HFF-Myc (cell line): ENCODE data around the gene RXRA.

ENCODE experiments used
- DNase-seq: peaks from one replicate; pipeline ENCODE4 v3.0.0-alpha.2; 2011; ENCODE audit warnings: low read depth; ENCODE audit errors: extremely low read depth
- H3K4me3 ChIP-seq: replicated peaks from 2 replicates; pipeline ENCODE4 v1.5.1; 2011; ENCODE audit warnings: low read depth, mild to moderate bottlenecking, control low read depth, low read length
- TF ChIP-seq, protein P1 (sequence below): IDR thresholded peaks from 2 replicates; pipeline ENCODE4 v1.5.1; 2012; ENCODE audit warnings: mild to moderate bottlenecking, low read depth, low read length, control low read depth; ENCODE audit errors: missing control alignments

The RXRA gene

GRCh38 chr9:134326724-134327601 lies 708 bp downstream of the RXRA start:
- TF ChIP-seq, protein P1, sequence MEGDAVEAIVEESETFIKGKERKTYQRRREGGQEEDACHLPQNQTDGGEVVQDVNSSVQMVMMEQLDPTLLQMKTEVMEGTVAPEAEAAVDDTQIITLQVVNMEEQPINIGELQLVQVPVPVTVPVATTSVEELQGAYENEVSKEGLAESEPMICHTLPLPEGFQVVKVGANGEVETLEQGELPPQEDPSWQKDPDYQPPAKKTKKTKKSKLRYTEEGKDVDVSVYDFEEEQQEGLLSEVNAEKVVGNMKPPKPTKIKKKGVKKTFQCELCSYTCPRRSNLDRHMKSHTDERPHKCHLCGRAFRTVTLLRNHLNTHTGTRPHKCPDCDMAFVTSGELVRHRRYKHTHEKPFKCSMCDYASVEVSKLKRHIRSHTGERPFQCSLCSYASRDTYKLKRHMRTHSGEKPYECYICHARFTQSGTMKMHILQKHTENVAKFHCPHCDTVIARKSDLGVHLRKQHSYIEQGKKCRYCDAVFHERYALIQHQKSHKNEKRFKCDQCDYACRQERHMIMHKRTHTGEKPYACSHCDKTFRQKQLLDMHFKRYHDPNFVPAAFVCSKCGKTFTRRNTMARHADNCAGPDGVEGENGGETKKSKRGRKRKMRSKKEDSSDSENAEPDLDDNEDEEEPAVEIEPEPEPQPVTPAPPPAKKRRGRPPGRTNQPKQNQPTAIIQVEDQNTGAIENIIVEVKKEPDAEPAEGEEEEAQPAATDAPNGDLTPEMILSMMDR: no peak
- DNase-seq: no peak
- peak overlapping the region; percentile 70 for H3K4me3 ChIP-seq

- H3K4me3 ChIP-seq: peak overlapping the region; percentile 70
- TF ChIP-seq, protein P1: no peak
- no peak for DNase-seq
These were observed 1.5 kb downstream of the RXRA start for GRCh38 chr9:134327671-134328231.

DNA sequence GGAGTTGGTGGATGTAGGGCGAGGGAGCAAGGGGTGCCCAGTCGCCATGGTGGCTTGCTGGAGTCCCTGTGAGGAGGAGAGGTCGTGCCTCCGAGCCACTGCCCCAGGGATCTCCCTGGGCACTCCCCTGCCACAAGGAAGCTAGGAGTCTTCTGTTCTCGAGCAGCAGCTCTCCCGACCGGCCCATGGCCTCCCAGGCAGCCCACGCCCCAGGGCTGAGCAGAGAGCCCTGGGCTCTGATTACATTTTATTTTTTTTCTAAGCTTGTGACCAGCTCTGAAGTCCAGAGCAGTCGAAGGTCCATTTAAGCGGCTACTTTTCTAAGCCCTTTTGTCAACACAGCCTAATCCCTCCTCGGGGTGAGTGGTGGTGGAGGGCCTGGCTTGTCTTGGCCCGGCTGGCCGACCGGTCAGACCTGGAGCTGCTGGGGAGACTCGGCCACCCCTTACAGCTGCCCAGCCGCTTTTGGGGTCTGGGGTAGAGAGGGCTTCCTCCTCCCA lies 2.1 kb downstream of the RXRA start:
- no peak for DNase-seq
- H3K4me3 ChIP-seq: peak overlapping the region; percentile 70
- TF ChIP-seq, protein P1: no peak

- TF ChIP-seq, protein P1: peak; percentile 7
- H3K4me3 ChIP-seq: peak overlapping the region; percentile 70
- no peak for DNase-seq
These were observed 2.8 kb downstream of the RXRA start for GRCh38 chr9:134328841-134329575.

DNA sequence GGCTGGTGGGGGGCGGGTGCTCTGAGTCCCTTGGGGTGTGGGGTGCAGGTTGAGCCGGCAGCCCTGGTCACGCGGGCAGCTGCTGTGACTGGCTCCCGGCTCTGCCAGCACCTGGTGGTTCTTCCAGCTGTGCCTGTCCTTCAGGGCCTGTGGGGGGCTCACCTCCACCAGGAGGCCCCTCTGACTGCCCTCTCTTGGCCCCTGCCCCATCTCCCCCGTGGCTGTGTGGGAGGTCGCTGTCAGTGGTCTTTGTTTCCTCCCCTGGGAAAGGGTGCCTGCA lies 3.3 kb downstream of the RXRA start:
- peak overlapping the region; percentile 70 for H3K4me3 ChIP-seq
- TF ChIP-seq, protein P1: no peak
- DNase-seq: no peak

DNA sequence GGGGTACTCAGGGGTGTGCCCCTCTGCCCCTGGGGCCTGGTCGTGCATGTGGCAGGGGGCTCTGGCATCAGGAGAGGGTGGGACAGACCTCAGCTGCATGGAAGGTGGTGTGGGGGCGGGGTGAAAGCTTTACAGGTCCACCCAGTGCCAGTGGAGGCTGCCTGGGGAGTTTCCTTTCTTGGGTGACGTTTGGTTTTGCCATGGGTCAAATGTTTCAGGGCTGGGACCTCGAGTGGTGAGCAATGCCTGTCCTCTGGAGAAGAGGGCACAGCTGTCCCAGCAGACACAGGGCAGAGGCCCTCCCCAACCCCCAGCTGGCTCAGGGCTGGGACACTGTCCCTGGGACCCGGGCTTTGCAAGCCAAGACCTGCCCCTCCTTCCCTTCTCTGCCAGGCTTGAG lies 3.6 kb downstream of the RXRA start:
- no peak for DNase-seq
- H3K4me3 ChIP-seq: no peak overlapping the region
- TF ChIP-seq, protein P1: no peak
